ENCODE measurements around the gene BRD7.

Gene BRD7

GRCh38 chr16:50318796-50319578 is 49.8 kb downstream of the BRD7 start:
- no peak for DNase-seq

- DNase-seq = no peak
Observed at GRCh38 chr16:50316848-50317630, 51.7 kb downstream of the BRD7 start.

DNA sequence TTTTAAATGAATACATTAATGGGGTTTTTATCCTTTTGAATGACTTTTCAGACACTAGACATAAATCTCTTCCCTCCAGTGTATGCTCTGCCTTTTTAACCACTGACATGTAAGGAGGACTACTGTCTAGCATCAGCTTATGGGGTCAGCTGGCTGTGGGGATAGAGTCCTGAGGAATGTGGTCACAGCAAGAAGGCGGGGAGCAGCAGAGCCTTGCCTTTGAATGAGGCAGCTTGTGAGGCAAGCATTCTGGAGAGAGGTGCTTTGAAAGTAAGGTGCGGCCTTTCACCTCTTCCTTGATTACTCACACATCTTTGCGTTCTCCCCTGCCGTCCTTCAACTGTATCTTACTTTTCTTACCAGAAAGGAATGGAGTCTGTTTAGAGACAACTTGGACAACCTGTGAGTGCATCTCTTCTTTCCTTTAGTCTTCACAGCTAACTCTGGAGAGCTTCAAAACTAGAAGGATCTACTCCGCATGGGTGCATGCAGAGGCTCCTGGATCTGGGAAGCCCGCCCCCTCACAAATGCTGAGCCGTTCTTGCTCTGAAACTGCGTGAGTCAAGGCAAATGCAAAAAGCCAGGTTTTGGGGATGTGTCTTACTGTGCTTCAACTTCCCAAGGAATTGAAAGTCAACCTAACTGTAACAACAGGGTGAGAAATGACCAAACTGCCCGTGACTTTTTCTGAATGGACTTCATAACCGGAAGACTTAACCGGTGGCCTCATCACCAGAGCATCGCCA is 52.5 kb downstream of the BRD7 start:
- no peak for DNase-seq

- no peak for DNase-seq
Observed at GRCh38 chr16:50315346-50315997, 53.3 kb downstream of the BRD7 start.

- no peak for DNase-seq
Observed at GRCh38 chr16:50314665-50315064, 54.1 kb downstream of the BRD7 start.

DNA sequence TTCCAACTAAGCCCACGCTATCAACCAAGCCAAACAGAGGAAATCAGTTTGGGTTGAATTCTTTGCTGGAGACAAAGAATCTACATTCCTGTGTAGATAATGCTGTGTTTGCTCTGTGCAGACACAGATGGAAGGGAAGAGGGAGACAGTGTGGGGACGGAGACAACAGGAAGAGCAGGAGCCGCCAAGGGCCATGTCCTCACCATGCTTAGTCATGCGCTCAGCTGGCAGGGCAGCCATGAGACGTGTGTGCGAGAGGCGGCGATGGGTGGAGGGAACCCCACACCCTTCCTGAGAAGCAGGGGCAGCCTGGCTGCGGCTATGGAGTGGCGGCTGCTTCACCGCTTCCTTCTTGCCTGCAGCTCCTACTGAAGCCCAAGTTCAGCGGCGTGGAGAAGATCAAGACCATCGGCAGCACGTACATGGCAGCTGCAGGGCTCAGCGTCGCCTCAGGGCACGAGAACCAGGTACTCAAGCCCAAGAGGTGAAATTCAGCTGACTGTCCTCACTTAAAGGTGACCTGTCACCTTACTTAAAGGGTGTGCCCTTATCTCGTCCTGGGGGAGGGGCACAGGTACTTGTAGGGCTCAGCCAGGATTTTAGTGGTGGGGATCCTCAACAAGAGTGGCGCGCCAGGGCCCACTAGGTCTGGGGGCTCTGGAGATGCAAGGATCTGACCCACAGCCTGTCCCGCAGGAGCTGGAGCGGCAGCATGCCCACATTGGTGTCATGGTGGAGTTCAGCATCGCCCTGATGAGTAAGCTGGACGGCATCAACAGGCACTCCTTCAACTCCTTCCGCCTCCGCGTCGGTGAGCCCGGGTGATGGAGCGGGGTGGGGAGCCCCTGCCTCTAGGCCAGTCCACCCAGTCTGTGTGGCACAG is 55.0 kb downstream of the BRD7 start:
- DNase-seq = no peak

DNA sequence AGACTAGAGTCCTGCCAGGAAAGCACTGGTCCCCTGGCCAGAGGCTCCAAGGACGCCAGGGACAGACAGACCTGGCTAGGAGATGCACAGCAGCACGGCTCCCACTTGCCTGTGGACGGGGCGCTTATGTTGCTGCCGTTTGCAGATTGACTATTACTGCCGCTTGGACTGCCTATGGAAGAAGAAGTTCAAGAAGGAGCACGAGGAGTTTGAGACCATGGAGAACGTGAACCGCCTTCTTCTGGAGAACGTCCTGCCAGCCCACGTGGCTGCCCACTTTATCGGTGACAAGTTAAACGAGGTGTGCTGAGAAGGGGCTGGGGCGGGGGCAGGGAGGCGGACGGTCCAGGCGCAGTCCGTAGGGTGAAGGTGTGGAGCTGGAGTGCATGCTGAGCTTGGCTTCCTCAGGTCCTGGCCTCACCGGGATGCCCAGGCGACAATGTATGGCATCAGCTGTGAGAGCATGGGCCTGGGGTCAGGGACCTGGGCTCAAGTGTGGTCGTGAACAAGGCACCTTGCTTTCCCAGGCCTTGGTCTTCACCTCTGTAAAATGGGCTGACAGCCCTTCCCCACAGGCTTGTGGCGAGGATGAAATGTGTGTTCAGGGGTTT is 56.8 kb downstream of the BRD7 start:
- DNase-seq = no peak

GRCh38 chr16:50311134-50311528 is 57.7 kb downstream of the BRD7 start:
- no peak for DNase-seq

DNA sequence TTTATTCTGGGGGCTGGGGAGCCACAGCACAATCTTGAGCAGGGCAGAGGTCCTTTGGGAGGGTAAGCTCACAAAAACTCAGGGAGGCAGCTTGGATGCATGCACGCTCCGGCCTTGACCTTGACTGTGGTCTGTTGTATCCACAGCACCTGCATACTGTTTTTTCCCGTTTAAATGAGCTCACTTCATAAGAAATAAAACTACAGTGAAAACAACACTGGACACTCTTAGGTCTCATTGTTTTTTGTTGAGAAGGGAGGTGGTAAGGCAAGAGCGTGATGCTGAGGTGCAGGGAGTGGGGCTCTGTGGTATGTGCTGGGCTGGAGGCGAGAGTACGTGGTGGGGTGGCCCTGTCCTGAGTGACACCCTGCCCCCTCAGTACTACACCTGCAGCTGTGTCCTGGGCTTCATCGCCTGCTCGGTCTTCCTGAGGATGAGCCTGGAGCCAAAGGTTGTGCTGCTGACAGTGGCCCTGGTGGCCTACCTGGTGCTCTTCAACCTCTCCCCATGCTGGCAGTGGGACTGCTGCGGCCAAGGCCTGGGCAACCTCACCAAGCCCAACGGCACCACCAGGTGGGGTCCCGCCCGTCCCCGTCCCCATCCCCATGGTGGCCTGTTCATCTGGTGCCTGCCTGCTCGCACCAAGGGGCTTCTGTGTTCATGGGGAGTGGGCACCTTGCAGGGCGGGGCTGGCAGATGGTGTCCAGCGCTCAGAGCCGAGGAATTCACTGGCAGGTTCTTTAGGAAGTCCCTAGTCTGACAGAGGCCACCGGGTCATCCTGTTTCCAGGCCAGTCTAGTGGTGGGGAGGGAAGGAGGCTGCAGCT is 58.3 kb downstream of the BRD7 start:
- DNase-seq = no peak

- no peak for DNase-seq
Observed at GRCh38 chr16:50309527-50310307, 59.1 kb downstream of the BRD7 start.

GRCh38 chr16:50309156-50309526 is 59.6 kb downstream of the BRD7 start:
- DNase-seq = no peak

DNA sequence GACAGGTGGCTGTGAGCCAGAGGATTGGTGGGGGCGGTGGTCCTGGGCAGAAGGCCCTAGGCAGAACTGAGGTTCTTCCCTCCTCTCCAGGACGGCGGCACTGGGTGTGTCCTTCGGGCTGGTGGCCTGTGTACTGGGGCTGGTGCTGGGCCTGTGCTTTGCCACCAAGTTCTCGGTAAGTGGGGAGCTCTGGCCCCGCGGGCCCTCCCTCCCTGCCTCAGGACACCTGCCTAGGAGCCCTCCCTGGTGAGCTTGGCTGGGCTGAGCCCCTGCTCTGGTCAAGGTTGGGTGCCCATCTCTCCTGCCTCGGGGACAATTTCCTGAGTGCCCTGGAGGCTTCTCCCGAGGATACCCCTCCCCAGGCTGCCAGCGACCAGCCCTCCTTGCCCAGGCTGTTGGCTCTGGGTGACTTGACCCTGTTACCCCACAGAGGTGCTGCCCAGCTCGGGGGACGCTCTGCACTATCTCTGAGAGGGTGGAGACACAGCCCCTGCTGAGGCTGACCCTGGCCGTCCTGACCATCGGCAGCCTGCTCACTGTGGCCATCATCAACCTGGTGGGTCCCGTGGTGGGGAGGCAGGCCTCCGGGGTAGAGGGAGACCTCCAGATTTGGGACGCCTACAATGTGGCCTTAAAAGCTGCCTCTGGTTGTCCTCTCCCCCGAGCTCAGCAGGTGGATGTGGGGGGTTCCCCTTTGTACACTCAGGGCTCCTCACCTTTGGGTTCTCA is 60.4 kb downstream of the BRD7 start:
- DNase-seq = no peak

GRCh38 chr16:50306287-50306686 is 62.5 kb downstream of the BRD7 start:
- DNase-seq = no peak

- DNase-seq = no peak
Observed at GRCh38 chr16:50305441-50306061, 63.2 kb downstream of the BRD7 start.

- DNase-seq = no peak
Observed at GRCh38 chr16:50304467-50305440, 64.0 kb downstream of the BRD7 start.

- DNase-seq = no peak
Observed at GRCh38 chr16:50303605-50304466, 65.0 kb downstream of the BRD7 start.
